Esophagus squamous epithelium (tissue), 4 donors: ENCODE data around the gene ATF2.

Experiments
- POLR2A ChIP-seq, 4 donors: fragments of 450-650 bp; IDR thresholded peaks; one replicate each; pipeline ENCODE4 v1.6.1; 2017; ENCODE audit warnings: antibody characterized with exemption in 4 of 4, mild to moderate bottlenecking in 4 of 4, moderate library complexity in 3 of 4
- TF ChIP-seq, protein P1 (sequence below), 6 experiments: fragments of 450-650 bp in 4 of 6; fragments of 200-600 bp in 2 of 6; sonication (generic) in 2 of 6; IDR thresholded peaks; one replicate each; pipeline ENCODE4 v1.5.1; 2016 to 2019; ENCODE audit warnings: antibody characterized with exemption in 6 of 6, mild to moderate bottlenecking in 4 of 6, moderate library complexity in 4 of 6

DNA sequence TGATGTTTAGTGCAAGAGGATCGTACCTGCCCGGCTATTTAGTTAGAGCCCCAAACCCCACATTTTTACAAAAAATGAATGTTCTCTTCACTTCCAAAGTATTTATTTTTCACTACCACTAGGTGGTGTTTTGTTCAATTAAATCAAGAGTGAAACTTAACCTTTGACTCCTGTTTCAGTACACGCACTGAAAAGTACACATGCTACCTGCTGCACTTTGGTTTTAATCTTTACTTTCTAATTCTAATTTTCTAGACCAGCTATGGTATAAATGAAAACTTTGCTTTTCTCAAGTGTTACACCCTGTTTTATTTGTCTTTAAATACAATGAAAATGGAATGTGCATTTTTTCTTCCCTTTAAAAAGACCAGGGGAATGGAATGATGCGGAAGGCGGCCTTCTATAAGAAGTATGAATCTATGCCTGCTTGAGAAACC, 131.4 kb downstream of the ATF2 start:
- TF ChIP-seq, protein P1, sequence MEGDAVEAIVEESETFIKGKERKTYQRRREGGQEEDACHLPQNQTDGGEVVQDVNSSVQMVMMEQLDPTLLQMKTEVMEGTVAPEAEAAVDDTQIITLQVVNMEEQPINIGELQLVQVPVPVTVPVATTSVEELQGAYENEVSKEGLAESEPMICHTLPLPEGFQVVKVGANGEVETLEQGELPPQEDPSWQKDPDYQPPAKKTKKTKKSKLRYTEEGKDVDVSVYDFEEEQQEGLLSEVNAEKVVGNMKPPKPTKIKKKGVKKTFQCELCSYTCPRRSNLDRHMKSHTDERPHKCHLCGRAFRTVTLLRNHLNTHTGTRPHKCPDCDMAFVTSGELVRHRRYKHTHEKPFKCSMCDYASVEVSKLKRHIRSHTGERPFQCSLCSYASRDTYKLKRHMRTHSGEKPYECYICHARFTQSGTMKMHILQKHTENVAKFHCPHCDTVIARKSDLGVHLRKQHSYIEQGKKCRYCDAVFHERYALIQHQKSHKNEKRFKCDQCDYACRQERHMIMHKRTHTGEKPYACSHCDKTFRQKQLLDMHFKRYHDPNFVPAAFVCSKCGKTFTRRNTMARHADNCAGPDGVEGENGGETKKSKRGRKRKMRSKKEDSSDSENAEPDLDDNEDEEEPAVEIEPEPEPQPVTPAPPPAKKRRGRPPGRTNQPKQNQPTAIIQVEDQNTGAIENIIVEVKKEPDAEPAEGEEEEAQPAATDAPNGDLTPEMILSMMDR (IDR thresholded peaks at IDR 0.05), result peak in 5 of 6 experiments; percentile 24 to 58 (median 45)
- no peak for TF ChIP-seq POLR2A (IDR thresholded peaks at IDR 0.05)
